ENCODE measurements around the gene FCHO1.

Gene FCHO1

GRCh38 chr19:17751103-17751911 lies at the start of gene FCHO1:
TSS of gene FCHO1 (plus strand) at chr19:17751477. CDS start at chr19:17755165, 3,688 bp downstream.
- peak; percentile 78 for DNase-seq (ENCODE audit: low read depth)

- peak; percentile 60 for DNase-seq (ENCODE audit: low read depth)
Observed at GRCh38 chr19:17703824-17704463, 47.3 kb upstream of the FCHO1 start.

GRCh38 chr19:17706750-17707181 lies 44.5 kb upstream of the FCHO1 start:
- DNase-seq (ENCODE audit: low read depth) = no peak

GRCh38 chr19:17711851-17712250 lies 39.4 kb upstream of the FCHO1 start:
- DNase-seq (ENCODE audit: low read depth) = no peak

GRCh38 chr19:17716309-17716929 lies 34.9 kb upstream of the FCHO1 start:
- no peak for DNase-seq (ENCODE audit: low read depth)

GRCh38 chr19:17718550-17718946 lies 32.7 kb upstream of the FCHO1 start:
- DNase-seq (ENCODE audit: low read depth) = no peak

- DNase-seq (ENCODE audit: low read depth) = peak; percentile 56
Observed at GRCh38 chr19:17718947-17719711, 32.1 kb upstream of the FCHO1 start, which contains the start of gene MAP1S. TSS of gene MAP1S (plus strand) at chr19:17719480. CDS start at chr19:17719503, 23 bp downstream.

- peak; percentile 24 for DNase-seq (ENCODE audit: low read depth)
Observed at GRCh38 chr19:17719730-17720400, 31.4 kb upstream of the FCHO1 start.

- DNase-seq (ENCODE audit: low read depth) = no peak
Observed at GRCh38 chr19:17720440-17720839, 30.8 kb upstream of the FCHO1 start.

GRCh38 chr19:17721111-17721628 lies 30.1 kb upstream of the FCHO1 start:
- DNase-seq (ENCODE audit: low read depth) = no peak

GRCh38 chr19:17721821-17722220 lies 29.5 kb upstream of the FCHO1 start:
- DNase-seq (ENCODE audit: low read depth) = no peak

GRCh38 chr19:17722655-17723240 lies 28.5 kb upstream of the FCHO1 start:
- no peak for DNase-seq (ENCODE audit: low read depth)

GRCh38 chr19:17724655-17725054 lies 26.6 kb upstream of the FCHO1 start:
- DNase-seq (ENCODE audit: low read depth) = no peak

GRCh38 chr19:17725422-17726078 lies 25.7 kb upstream of the FCHO1 start:
- DNase-seq (ENCODE audit: low read depth) = no peak

GRCh38 chr19:17726136-17726741 lies 25.0 kb upstream of the FCHO1 start:
- no peak for DNase-seq (ENCODE audit: low read depth)

- no peak for DNase-seq (ENCODE audit: low read depth)
Observed at GRCh38 chr19:17726964-17727773, 24.1 kb upstream of the FCHO1 start.

GRCh38 chr19:17727843-17728242 lies 23.4 kb upstream of the FCHO1 start:
- no peak for DNase-seq (ENCODE audit: low read depth)

GRCh38 chr19:17733127-17733526 lies 18.1 kb upstream of the FCHO1 start:
- DNase-seq (ENCODE audit: low read depth) = no peak

- no peak for DNase-seq (ENCODE audit: low read depth)
Observed at GRCh38 chr19:17734146-17734545, 17.1 kb upstream of the FCHO1 start.

Data from activated T-helper 9 cell treated with anti-CD3 and anti-CD28 coated beads, Interleukin-2, amount 50 U/mL, for 16 hours (primary cell).